Lung microvascular endothelial cell (primary cell): ENCODE data around the gene PIP5KL1. TPM values are rescaled to one million over a fixed set of nuclear protein-coding genes. Genes with fewer than 3 reads are reported as not detected.
"Not testable (repeated sequence)": the region's sequence is repeated elsewhere in the genome, so short reads cannot be mapped to it uniquely, and the experiment has no call there.

Source experiments
- DNase-seq, 2 donors: peaks; one replicate each; pipeline versions ENCODE4 v3.0.0 to v3.0.0-alpha.2; 2010; ENCODE audit warnings: low read depth in 2 of 2
- total RNA-seq: library from RNA; depleted of rRNA; stranded (reverse); fragments of >200 nt; gene quantifications from 2 replicates; pipeline ENCODE4 v1.2.1, GENCODE V29; 2014

Gene PIP5KL1
- total RNA-seq, 1 donor from 2014 or later = 0.60 TPM

- DNase-seq = no peak
Measured at GRCh38 chr9:127893392-127893791, 37.2 kb downstream of the PIP5KL1 start.

- no peak for DNase-seq
Measured at GRCh38 chr9:127892831-127893230, 37.7 kb downstream of the PIP5KL1 start.

- DNase-seq = no peak
Measured at GRCh38 chr9:127890053-127890452, 40.5 kb downstream of the PIP5KL1 start.

GRCh38 chr9:127887792-127888191, 42.8 kb downstream of the PIP5KL1 start:
- no peak for DNase-seq

- DNase-seq = peak in 1 of 2 donors; percentile 21
Measured at GRCh38 chr9:127886401-127886972, 44.1 kb downstream of the PIP5KL1 start.

- no peak for DNase-seq
Measured at GRCh38 chr9:127885508-127886281, 44.9 kb downstream of the PIP5KL1 start.

GRCh38 chr9:127884976-127885490, 45.5 kb downstream of the PIP5KL1 start:
- no peak for DNase-seq

GRCh38 chr9:127884427-127884911, 46.1 kb downstream of the PIP5KL1 start:
- DNase-seq = peak in 1 of 2 donors; percentile 22

- no peak for DNase-seq
Measured at GRCh38 chr9:127883959-127884358, 46.6 kb downstream of the PIP5KL1 start.

GRCh38 chr9:127881715-127882114, 48.9 kb downstream of the PIP5KL1 start:
- not testable (repeated sequence) for DNase-seq

GRCh38 chr9:127880143-127880542, 50.4 kb downstream of the PIP5KL1 start:
- DNase-seq = no peak

GRCh38 chr9:127878652-127879390, 51.8 kb downstream of the PIP5KL1 start:
- no peak for DNase-seq

GRCh38 chr9:127878001-127878651, 52.5 kb downstream of the PIP5KL1 start:
- DNase-seq = no peak

GRCh38 chr9:127877566-127877998, 53.0 kb downstream of the PIP5KL1 start, which contains the start of gene AK1:
Gene AK1, minus strand, starts transcription at chr9:127877675. Its CDS starts 3,058 bp downstream, at chr9:127874617.
- DNase-seq = peak; percentile 63 to 71

- DNase-seq = peak; percentile 24 to 34
Measured at GRCh38 chr9:127876764-127877562, 53.6 kb downstream of the PIP5KL1 start.

GRCh38 chr9:127876026-127876763, 54.4 kb downstream of the PIP5KL1 start:
- no peak for DNase-seq

- peak in 1 of 2 donors; percentile 19 for DNase-seq
Measured at GRCh38 chr9:127875306-127875966, 55.1 kb downstream of the PIP5KL1 start.

- DNase-seq = no peak
Measured at GRCh38 chr9:127874301-127875221, 56.0 kb downstream of the PIP5KL1 start.
